Endothelial cell of umbilical vein (primary cell): ENCODE measurements around the gene NMRAL1. TPM values are rescaled to one million over a fixed set of nuclear protein-coding genes. Genes with fewer than 3 reads are reported as not detected.

Source experiments
- BruUV-seq: library from RNA; stranded (reverse); fragments of 400-500 nt; replicated peaks from 2 replicates; lab custom pipeline; 2021; lab: Mats Ljungman, UMichigan
- CTCF ChIA-PET: fragments of 300-600, 350-600 bp; sonication (Branson Sonifier 250); formaldehyde crosslinking; loops from one replicate; lab custom pipeline; 2021; ENCODE audit warnings: antibody characterized with exemption, inconsistent platforms; lab: Charles Lee
- POLR2A ChIA-PET: fragments of 300-600, 350-600 bp; sonication (Branson Sonifier 250); formaldehyde crosslinking; loops from one replicate; lab custom pipeline; 2021; ENCODE audit warnings: antibody characterized with exemption, inconsistent platforms; lab: Charles Lee
- DNase-seq: peaks from one replicate; pipeline ENCODE4 v3.0.0-alpha.2; 2011; ENCODE audit warnings: low read depth, low spot score
- FAIRE-seq: peaks from 2 replicates; lab custom pipeline; 2011; peaks lifted over from hg19 to GRCh38; lab: Jason Lieb, UNC
- H2AFZ ChIP-seq: 2 replicates; pipeline ENCODE4 v1.6.0; 2012; ENCODE audit warnings: low read depth, low read length, control low read depth, inconsistent platforms
- H3K27ac ChIP-seq: 2 replicates; pipeline ENCODE4 v1.5.1; 2011; ENCODE audit warnings: low read depth, mild to moderate bottlenecking, control low read depth, low read length, moderate library complexity; ENCODE audit not compliant: insufficient read depth
- H3K27me3 ChIP-seq, 2 experiments: 2 replicates each; pipeline versions ENCODE4 v1.6.0 to v1.6.1; 2011; ENCODE audit warnings: low read length in 2 of 2, mixed read lengths in 1 of 2; ENCODE audit not compliant: control insufficient read depth in 2 of 2, insufficient read depth in 2 of 2
- H3K36me3 ChIP-seq, 2 experiments: 2 replicates in 1 of 2; 3 replicates in 1 of 2; pipeline ENCODE4 v1.5.1; 2011; ENCODE audit warnings: low read length in 2 of 2, mild to moderate bottlenecking in 1 of 2, moderate library complexity in 1 of 2; ENCODE audit not compliant: control insufficient read depth in 2 of 2, insufficient read depth in 2 of 2; ENCODE audit errors: extremely low read depth in 1 of 2
- H3K4me1 ChIP-seq: 3 replicates; pipeline ENCODE4 v1.5.1; 2011; ENCODE audit warnings: mild to moderate bottlenecking, low read length; ENCODE audit not compliant: control insufficient read depth, insufficient read depth; ENCODE audit errors: extremely low read depth
- H3K4me2 ChIP-seq: 2 replicates; pipeline ENCODE4 v1.6.1; 2011; ENCODE audit warnings: low read length, control low read depth, mixed read lengths; ENCODE audit not compliant: insufficient read depth
- H3K4me3 ChIP-seq, 3 experiments: fragments of 200-600 bp in 1 of 3; sonication (generic), shearing (Covaris generic) in 1 of 3; replicated peaks in 1 of 3; 2 replicates each; pipeline ENCODE4 v1.5.1; 2011 to 2016; ENCODE audit warnings: control low read depth in 3 of 3, low read length in 3 of 3, mild to moderate bottlenecking in 2 of 3, inconsistent platforms in 1 of 3, low read depth in 1 of 3, moderate library complexity in 1 of 3; ENCODE audit not compliant: insufficient read depth in 1 of 3
- H3K79me2 ChIP-seq: 2 replicates; pipeline ENCODE4 v1.6.0; 2012; ENCODE audit warnings: low read length, inconsistent platforms; ENCODE audit not compliant: control insufficient read depth, insufficient read depth
- H3K9ac ChIP-seq: replicated peaks from 2 replicates; pipeline ENCODE3; 2011; ENCODE audit warnings: low read length, control low read depth; ENCODE audit not compliant: insufficient read depth; ENCODE audit errors: extremely low read depth
- H3K9me1 ChIP-seq: replicated peaks from 3 replicates; pipeline ENCODE4 v1.6.0; 2011; ENCODE audit warnings: mild to moderate bottlenecking, low read length; ENCODE audit not compliant: control insufficient read depth, insufficient read depth; ENCODE audit errors: extremely low read depth
- H3K9me3 ChIP-seq: replicated peaks from 2 replicates; pipeline ENCODE4 v1.5.1; 2012; ENCODE audit warnings: low read length, inconsistent platforms; ENCODE audit not compliant: control insufficient read depth, insufficient read depth
- H4K20me1 ChIP-seq: replicated peaks from 2 replicates; pipeline ENCODE3; 2011; ENCODE audit warnings: mild to moderate bottlenecking, low read length; ENCODE audit not compliant: control insufficient read depth, insufficient read depth; ENCODE audit errors: extremely low read depth
- CTCF ChIP-seq, 2 donors: IDR thresholded peaks; 1 replicate in 1 of 2; 2 replicates in 1 of 2; pipeline ENCODE4 v1.5.1; 2011; ENCODE audit warnings: low read length in 2 of 2, mild to moderate bottlenecking in 2 of 2, moderate library complexity in 2 of 2, control low read depth in 1 of 2, inconsistent platforms in 1 of 2, low read depth in 1 of 2; ENCODE audit not compliant: insufficient read depth in 1 of 2; ENCODE audit errors: extremely low read depth in 1 of 2
- EZH2 ChIP-seq: IDR thresholded peaks from 2 replicates; pipeline ENCODE4 v1.6.1; 2012; ENCODE audit warnings: borderline replicate concordance, low read depth, mild to moderate bottlenecking, moderate library complexity, low read length, inconsistent platforms; ENCODE audit not compliant: severe bottlenecking
- FOS ChIP-seq: IDR thresholded peaks from 2 replicates; pipeline ENCODE4 v1.6.1; 2011; ENCODE audit warnings: mild to moderate bottlenecking, low read length, moderate library complexity, borderline replicate concordance; ENCODE audit not compliant: insufficient read depth
- GATA2 ChIP-seq: IDR thresholded peaks from 2 replicates; pipeline ENCODE4 v1.7.0; 2011; ENCODE audit warnings: low read depth, mild to moderate bottlenecking, moderate library complexity, mixed read lengths, low read length; ENCODE audit not compliant: insufficient read length, insufficient read depth
- JUN ChIP-seq: IDR thresholded peaks from 2 replicates; pipeline ENCODE4 v1.6.1; 2011; ENCODE audit warnings: borderline replicate concordance, low read depth; ENCODE audit not compliant: insufficient read length, insufficient read depth
- MYC ChIP-seq: IDR thresholded peaks from one replicate; pipeline ENCODE4 v1.6.1; 2011; ENCODE audit warnings: mild to moderate bottlenecking, low read depth, low read length
- POLR2A ChIP-seq: IDR thresholded peaks from 2 replicates; pipeline ENCODE4 v1.6.1; 2012; ENCODE audit warnings: low read depth, mild to moderate bottlenecking, control low read depth, low read length
- POLR2AphosphoS5 ChIP-seq: IDR thresholded peaks from 2 replicates; pipeline ENCODE4 v1.6.1; 2012; ENCODE audit warnings: low read depth, mild to moderate bottlenecking, control low read depth, low read length, moderate library complexity; ENCODE audit not compliant: insufficient read depth
- dilution Hi-C: fragments of 300-500 bp; cut with MboI; formaldehyde crosslinking; loops from one replicate; pipeline ENCODE4 v1.15.0; 2019; ENCODE audit warnings: low sequenced_read_pairs; ENCODE audit not compliant: extremely low pct_ligation_motif_present
- intact Hi-C: fragments of 100-400 bp; cut with micrococcal nuclease; formaldehyde crosslinking; loops from one replicate; pipeline ENCODE4 v1.10.0; 2022
- polyA plus RNA-seq, 4 experiments: library from polyadenylated mRNA; depleted of rRNA in 3 of 4; stranded (reverse) in 3 of 4; unstranded in 1 of 4; fragments of >200 nt; gene quantifications; 2 replicates each; pipeline versions ENCODE4 v1.2.1 to v1.2.3, GENCODE V29; 2011 to 2012; ENCODE audit warnings: missing spikeins in 1 of 4
- total RNA-seq: library from RNA; stranded (reverse); gene quantifications from 2 replicates; pipeline ENCODE4 v1.2.3, GENCODE V29; 2021
- TF ChIP-seq, protein P1 (sequence below): IDR thresholded peaks from 2 replicates; pipeline ENCODE4 v1.6.1; 2011; ENCODE audit not compliant: insufficient read depth, insufficient read length

Gene NMRAL1
- total and polyA plus RNA-seq, 2 donors (not counting 3 experiments of a cell fraction or from before 2014, with no cell fraction given): 48.0 to 84.4 TPM

DNA sequence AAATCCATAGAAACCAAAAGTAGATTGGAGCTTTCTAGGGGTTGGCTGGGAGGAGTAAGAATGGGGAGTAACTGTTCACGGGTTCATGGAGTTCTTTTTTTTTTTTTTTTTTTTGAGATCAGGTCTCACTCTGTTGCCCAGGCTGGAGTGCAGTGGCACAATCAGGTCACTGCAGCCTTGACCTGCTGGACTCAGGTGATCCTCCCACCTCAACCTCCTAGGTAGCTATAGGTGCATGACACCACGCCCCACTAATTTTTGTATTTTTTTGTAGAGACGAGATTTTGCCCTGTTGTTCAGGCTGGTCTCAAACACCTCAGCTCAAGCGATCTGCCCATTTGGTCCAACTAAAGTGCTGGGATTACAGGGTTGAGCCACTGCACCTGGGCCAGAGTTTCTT, 1.5 kb downstream of the NMRAL1 start:
- H3K9me3 ChIP-seq: no peaks in the 10 kb centered on the region
- BruUV-seq: no TSS peak

DNA sequence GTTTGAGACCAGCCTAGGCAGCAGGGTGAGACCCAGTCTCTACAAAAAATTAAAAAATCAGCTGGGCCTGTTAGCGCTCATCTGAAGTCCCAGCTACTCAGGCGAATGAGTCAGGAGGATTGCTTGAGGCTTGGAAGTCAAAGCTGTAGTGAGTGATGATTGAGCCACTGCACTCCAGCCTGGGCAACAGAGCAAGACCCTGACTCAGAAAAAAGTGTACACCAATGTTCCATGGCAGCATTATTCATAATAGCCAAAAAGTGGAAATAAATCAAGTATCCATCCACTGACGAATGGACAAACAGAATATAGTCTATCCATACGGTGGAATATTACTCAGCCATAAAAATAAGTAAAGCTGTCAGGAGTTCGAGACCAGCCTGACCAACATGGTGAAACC, 2.6 kb downstream of the NMRAL1 start:
- no TSS peak for BruUV-seq
- intact Hi-C loops: no loop called here
- ChIA-PET POLR2A (no interaction called here), CTCF (interaction anchor here (0.7 kb wide), 1 partner anchor 29 kb away, joined by 3 read pairs; no protein-coding TSS in a partner anchor)
- Histone ChIP-seq H3K4me3 (no peak overlapping the region), H3K79me2 (peaks cover 6% of the 10 kb centered on the region), H3K4me2 (no peak overlapping the region), H3K9me3 (no peaks in the 10 kb centered on the region), H3K27ac (no peak overlapping the region), H3K9me1 (no peaks in the 10 kb centered on the region), H3K9ac (no peak overlapping the region), H2AFZ (no peak overlapping the region), H3K4me1 (peaks cover 4% of the 10 kb centered on the region), H3K27me3 (no peaks in the 10 kb centered on the region), H3K36me3 (peaks cover 4 to 5% of the 10 kb centered on the region in 2 experiments), H4K20me1 (no peaks in the 10 kb centered on the region)
- TF ChIP-seq, protein P1, sequence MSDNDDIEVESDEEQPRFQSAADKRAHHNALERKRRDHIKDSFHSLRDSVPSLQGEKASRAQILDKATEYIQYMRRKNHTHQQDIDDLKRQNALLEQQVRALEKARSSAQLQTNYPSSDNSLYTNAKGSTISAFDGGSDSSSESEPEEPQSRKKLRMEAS: no peak
- TF ChIP-seq GATA2 (no peak), CTCF (IDR thresholded peaks at IDR 0.05; ENCODE audit: extremely low read depth in 1 of 2, insufficient read depth in 1 of 2, low read depth in 1 of 2, low read length in 2 of 2) (no peak), POLR2A (no peak), FOS (no peak), JUN (no peak), MYC (no peak), EZH2 (no peak), POLR2AphosphoS5 (no peak)
- FAIRE-seq (no peak), DNase-seq (no peak)
- dilution Hi-C loops: no loop called here

More for the DNA sequence above, 1.5 kb downstream of the NMRAL1 start:
- intact Hi-C loops (no loop called here), dilution Hi-C loops (no loop called here)
- DNase-seq: no peak
- Histone ChIP-seq H3K9ac (no peak overlapping the region), H3K27me3 (no peaks in the 10 kb centered on the region), H3K79me2 (peaks cover 7% of the 10 kb centered on the region), H2AFZ (no peak overlapping the region), H3K4me1 (peaks cover 7% of the 10 kb centered on the region), H3K27ac (no peak overlapping the region), H4K20me1 (no peaks in the 10 kb centered on the region), H3K4me2 (no peak overlapping the region), H3K9me1 (no peaks in the 10 kb centered on the region), H3K36me3 (peaks cover 4 to 5% of the 10 kb centered on the region in 2 experiments), H3K4me3 (no peak overlapping the region)
- no peak for FAIRE-seq
- TF ChIP-seq FOS (no peak), POLR2AphosphoS5 (no peak), GATA2 (no peak), EZH2 (no peak), JUN (no peak), POLR2A (no peak)
- POLR2A ChIA-PET: interaction anchor here (0.7 kb wide), 1 partner anchor 188 kb away, joined by 6 read pairs; no protein-coding TSS in a partner anchor
- CTCF ChIA-PET: no interaction called here
